ENCODE results near the gene ENPEP.
A peak's percentile ranks its signal among the peaks of the same experiment; 100 is the strongest.

ENPEP gene

DNA sequence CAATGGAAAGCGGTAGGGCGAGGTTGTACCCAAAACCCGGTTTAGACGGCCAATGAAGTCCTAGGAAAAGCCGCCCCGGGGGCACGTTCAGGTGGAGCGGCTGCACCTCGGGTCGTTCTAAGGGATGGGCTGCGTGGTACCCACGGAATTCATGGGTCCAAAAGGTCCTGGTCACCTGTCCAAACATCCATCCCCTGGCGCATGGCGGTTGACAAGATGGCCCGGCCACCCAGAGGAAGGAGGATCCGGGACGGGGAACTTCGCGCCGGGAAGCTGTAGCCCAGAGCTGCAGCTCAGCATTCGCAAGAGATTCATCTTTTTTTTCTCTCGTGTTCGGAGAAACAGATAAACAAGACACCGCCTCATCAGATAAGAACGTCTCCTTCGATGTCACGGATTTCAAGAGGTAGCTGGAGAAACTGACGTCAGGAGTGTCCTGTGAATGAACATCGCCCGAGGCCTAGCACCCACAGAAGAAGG is 136.1 kb downstream of the ENPEP start:
- no peak for DNase-seq

DNA sequence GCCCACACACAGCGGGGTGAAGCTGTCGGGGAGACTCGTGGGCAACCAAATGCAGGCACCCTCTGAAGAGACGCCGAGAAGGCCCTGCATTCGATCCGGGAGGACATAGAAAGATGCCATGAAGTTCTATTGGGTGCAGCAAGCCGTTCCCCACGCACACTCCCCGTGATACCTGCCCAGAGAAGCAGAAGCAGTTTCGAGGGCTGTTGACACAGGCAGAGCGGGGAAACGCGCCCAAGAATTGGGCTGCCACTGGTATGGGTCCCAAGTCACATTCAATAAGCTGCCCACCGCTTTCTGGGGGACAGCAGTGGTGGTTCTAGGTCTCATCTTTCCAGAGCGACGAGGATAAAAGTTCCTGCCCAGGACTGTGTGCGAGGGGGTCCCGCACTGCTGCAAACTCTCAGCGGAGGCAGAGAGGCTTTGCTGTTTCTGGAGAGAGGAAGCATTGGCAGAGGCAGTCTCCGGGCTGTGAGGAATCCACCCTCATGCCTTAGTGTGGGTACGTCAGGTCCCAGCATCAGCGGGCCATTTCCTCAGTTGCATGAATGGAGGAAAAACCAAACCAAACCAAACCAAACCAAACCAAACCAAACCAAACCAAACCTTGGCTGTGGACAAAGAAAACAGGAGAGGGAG is 136.8 kb downstream of the ENPEP start:
- DNase-seq, result peak; percentile 44

DNA sequence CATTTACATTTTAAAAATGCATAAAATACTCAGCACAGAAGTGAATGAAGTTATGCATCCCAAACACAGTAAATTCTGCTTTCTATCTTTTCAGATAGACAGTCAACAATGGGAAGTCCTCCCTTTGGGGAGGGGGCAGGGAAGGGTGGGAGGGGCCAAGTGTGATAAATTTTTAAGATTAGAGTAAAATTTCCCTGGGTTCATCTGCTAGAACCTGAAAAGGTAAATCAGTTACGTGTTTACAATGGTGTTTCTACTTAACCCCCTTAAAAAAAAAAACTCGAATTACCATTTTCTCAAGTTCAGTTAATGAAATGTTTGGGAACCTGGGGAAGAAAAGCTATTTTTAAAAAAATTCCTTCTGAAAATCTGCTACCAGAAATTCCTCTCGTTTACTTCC is 137.8 kb downstream of the ENPEP start:
- no peak for DNase-seq

DNA sequence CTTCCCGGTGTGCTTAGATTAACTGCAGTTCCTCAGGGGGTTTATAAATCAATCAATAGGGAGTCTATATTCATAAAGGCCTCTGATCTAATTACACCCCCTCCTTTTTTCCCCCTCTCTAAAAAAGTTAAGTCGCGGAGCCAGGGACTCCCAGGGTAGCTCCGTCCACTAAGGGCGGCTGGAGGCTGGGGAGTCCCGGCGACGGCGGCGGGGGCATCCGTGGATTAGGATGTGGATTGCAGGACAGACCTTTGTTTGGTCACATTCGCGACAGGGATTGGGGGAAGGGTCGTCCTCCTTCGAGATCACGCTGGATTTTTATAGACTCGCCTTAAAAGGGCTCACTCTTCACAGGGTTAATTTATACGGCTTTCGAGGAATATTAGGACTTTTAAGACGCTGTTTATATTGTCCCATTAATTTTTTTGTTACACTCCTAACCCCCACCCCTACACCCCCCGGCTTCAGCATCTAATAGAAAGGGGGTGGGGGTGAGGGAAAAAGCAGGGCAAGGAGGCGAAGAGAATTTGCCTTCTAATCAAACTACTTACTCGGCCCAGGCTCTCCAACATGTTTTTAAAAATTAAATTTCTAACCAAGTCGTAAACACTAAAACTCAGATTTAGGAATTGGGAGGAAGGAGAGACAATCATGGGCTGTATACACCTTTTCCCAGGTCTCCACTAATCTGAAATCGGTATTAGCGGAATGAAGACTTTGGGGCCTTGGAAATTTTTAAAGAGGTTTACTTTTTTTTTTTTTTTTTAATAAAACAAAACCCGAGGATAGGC is 138.4 kb downstream of the ENPEP start:
- peak; percentile 43 for DNase-seq
